Activated naive CD4-positive, alpha-beta T cell treated with anti-CD3 and anti-CD28 coated beads, Interleukin-2, amount 50 U/mL, for 24 hours (primary cell): ENCODE data around the gene LDHD.

Source experiments
- H3K27ac Mint-ChIP-seq: one replicate; pipeline ENCODE4 v1.8.0; 2021; ENCODE audit warnings: mild to moderate bottlenecking, mixed read lengths
- H3K27me3 Mint-ChIP-seq: one replicate; pipeline ENCODE4 v1.8.0; 2021; ENCODE audit warnings: mixed read lengths
- H3K36me3 Mint-ChIP-seq: one replicate; pipeline ENCODE4 v1.8.0; 2021; ENCODE audit warnings: mixed read lengths
- H3K4me1 Mint-ChIP-seq: one replicate; pipeline ENCODE4 v1.8.0; 2021; ENCODE audit warnings: mixed read lengths
- H3K4me3 Mint-ChIP-seq: one replicate; pipeline ENCODE4 v1.8.0; 2021; ENCODE audit warnings: mild to moderate bottlenecking, mixed read lengths
- H3K9me3 Mint-ChIP-seq: one replicate; pipeline ENCODE4 v1.8.0; 2021; ENCODE audit warnings: mixed read lengths

The LDHD gene

DNA sequence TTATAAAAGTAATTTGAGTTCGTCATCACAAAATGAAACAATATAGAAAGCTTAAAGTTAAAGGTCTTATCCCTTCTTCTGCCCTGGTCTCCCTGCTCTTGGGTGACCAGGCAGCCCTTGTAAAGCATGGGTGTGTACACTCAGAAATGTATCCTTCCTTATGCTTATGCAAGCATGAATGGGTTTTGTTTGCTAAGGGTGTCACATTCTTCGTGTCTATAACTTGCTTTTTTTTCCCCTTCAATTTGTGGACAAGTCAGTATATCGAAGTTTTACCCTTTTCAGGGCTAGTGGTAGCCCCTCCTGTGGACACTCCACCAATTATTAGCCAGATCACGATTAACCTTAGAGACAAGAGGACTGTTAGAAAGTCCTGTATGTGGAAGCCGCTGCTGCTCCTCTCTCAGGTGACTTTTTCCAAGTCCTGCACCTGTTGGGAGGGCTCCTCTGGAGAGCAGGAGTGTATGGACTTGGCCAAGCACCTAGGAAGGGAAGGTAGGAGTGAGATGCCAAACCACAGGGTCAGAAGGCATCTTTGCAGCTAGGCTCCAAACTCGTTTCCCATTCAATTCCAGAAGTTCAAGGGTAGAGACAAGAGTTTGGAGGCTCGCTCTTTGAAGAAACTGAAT, 50.9 kb downstream of the LDHD start:
- Mint-ChIP-seq H3K27me3 (no peaks in the 10 kb centered on the region), H3K9me3 (no peaks in the 10 kb centered on the region), H3K36me3 (peaks cover 2% of the 10 kb centered on the region), H3K4me1 (peaks cover 38% of the 10 kb centered on the region), H3K27ac (peak overlapping the region; percentile 15), H3K4me3 (no peak overlapping the region)

DNA sequence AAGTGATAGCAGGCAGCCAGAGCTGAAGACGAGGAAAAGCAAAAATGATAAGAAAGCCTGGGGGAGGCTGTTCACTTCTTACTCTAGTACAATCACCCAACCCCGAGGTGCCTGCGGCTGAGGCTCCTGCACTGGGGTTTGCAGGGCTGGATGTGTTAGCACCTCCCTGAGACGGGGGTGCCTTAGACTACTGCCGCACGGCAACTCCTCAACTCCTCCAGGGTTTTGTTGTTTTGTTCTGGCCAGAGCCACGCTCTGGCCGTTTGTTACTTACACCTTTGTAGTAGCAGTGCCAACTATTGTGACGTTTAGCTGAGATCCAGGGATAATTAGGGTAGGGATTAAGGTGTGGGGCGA, 51.5 kb downstream of the LDHD start:
- peak overlapping the region; percentile 70 for H3K4me3 Mint-ChIP-seq

GRCh38 chr16:75064403-75065148, 52.0 kb downstream of the LDHD start:
- peaks cover 33% of the 10 kb centered on the region for H3K4me1 Mint-ChIP-seq
- H3K27me3 Mint-ChIP-seq, result no peaks in the 10 kb centered on the region
- peak overlapping the region; percentile 65 for H3K27ac Mint-ChIP-seq

More for the DNA sequence above, 51.5 kb downstream of the LDHD start:
- no peaks in the 10 kb centered on the region for H3K9me3 Mint-ChIP-seq
- H3K4me1 Mint-ChIP-seq, result peaks cover 33% of the 10 kb centered on the region
- peaks cover 2% of the 10 kb centered on the region for H3K36me3 Mint-ChIP-seq
- H3K27me3 Mint-ChIP-seq, result no peaks in the 10 kb centered on the region
- H3K27ac Mint-ChIP-seq, result no peak overlapping the region

DNA sequence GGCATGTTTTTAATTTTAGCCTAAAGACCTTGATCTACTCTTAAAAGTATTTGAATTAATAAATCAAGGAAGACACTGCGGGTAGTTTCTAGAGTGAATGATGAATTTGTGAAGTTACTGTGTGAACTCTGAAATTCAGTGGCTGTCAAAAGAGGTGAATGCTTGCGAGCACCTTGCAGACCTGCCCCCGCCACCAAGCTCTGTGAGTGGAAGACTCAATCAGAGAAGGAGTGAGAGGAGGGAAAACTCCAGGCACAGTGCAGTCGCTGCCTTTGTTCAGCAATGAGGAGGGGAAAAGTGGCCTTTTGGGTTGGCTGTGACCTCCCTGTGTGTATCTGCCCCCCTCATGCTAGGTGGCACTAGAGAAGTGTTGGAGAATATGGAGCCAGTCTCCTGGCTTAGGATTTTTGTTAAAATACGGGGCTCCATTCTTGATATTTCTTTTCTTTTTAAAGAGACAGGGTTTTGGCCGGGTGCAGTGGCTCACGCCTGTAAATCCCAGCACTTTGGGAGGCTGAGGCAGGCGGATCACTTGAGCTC, 53.0 kb downstream of the LDHD start:
- H3K36me3 Mint-ChIP-seq, result no peaks in the 10 kb centered on the region
- no peak overlapping the region for H3K27ac Mint-ChIP-seq
- H3K9me3 Mint-ChIP-seq, result no peaks in the 10 kb centered on the region
- H3K4me1 Mint-ChIP-seq, result peaks cover 33% of the 10 kb centered on the region
- H3K4me3 Mint-ChIP-seq, result no peak overlapping the region
- no peaks in the 10 kb centered on the region for H3K27me3 Mint-ChIP-seq

More at GRCh38 chr16:75064403-75065148, 52.0 kb downstream of the LDHD start:
- Mint-ChIP-seq H3K36me3 (no peaks in the 10 kb centered on the region), H3K9me3 (no peaks in the 10 kb centered on the region), H3K4me3 (peak overlapping the region; percentile 70)

- peaks cover 33% of the 10 kb centered on the region for H3K4me1 Mint-ChIP-seq
- H3K4me3 Mint-ChIP-seq, result no peak overlapping the region
- no peaks in the 10 kb centered on the region for H3K27me3 Mint-ChIP-seq
- no peaks in the 10 kb centered on the region for H3K36me3 Mint-ChIP-seq
- no peaks in the 10 kb centered on the region for H3K9me3 Mint-ChIP-seq
- H3K27ac Mint-ChIP-seq, result peak overlapping the region; percentile 59
Measured at GRCh38 chr16:75062976-75063346, 53.6 kb downstream of the LDHD start.

- Mint-ChIP-seq H3K27me3 (no peaks in the 10 kb centered on the region), H3K4me3 (no peak overlapping the region), H3K4me1 (peaks cover 33% of the 10 kb centered on the region), H3K36me3 (no peaks in the 10 kb centered on the region), H3K9me3 (no peaks in the 10 kb centered on the region), H3K27ac (peak overlapping the region; percentile 59)
Measured at GRCh38 chr16:75062135-75062975, 54.2 kb downstream of the LDHD start.
